ENCODE results near the gene C20orf202. TPM values are rescaled to one million over a fixed set of nuclear protein-coding genes. Genes with fewer than 3 reads are reported as not detected.
"Not testable (repeated sequence)": the region's sequence is repeated elsewhere in the genome, so short reads cannot be mapped to it uniquely, and the experiment has no call there.

The C20orf202 gene
- total RNA-seq, 1 donor: not detected

DNA sequence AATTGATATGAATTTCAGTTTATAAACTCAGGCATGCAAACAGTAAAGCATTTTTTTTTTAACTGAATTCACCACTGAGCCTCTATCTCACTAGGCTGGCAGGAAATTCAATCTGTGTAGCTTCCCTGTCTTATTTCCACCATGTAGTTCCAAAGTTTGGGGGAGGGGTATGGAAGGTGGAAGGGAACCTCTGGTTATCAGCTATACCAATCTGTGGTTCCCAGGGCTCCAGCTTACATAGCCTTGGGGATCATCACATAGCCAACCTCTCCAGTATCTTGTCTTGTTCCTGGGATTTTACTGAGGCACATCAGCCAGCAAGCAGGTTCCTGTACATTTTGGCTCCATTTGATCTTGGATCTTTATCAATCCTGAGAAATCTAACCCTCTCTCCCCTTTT, 38.2 kb downstream of the C20orf202 start:
- H3K27me3 ChIP-seq (ENCODE audit: insufficient read depth, low read length): peaks cover 23% of the 10 kb centered on the region

DNA sequence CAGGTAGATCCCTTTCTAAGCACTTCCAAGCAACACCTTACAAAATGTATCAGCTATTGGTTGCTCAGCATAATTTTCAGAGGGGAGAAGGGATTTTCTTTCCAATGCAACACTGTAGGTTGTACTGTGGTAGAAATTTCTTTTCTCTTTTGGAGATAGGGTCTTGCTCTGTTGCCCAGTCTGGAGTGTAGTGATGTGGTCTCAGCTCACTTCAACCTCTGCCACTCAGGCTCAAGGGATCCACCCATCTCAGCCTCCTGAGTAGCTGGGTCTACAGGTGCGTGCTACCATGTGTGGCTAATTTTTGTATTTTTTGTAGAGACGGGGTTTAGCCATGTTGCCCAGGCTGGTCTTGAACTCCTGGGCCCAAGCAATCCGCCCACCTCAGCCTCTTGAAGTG, 38.8 kb downstream of the C20orf202 start:
- H3K27me3 ChIP-seq (ENCODE audit: insufficient read depth, low read length): peaks cover 18% of the 10 kb centered on the region
- no peaks in the 10 kb centered on the region for H3K4me1 ChIP-seq (ENCODE audit: insufficient read depth, low read length)
- H3K9me3 ChIP-seq (ENCODE audit: low read depth, low read length): no peaks in the 10 kb centered on the region
- H3K4me3 ChIP-seq (ENCODE audit: low read length): no peak overlapping the region

More for the DNA sequence above, 38.2 kb downstream of the C20orf202 start:
- Histone ChIP-seq H3K9me3 (ENCODE audit: low read depth, low read length) (no peaks in the 10 kb centered on the region), H3K4me1 (ENCODE audit: insufficient read depth, low read length) (no peaks in the 10 kb centered on the region), H3K4me3 (ENCODE audit: low read length) (no peak overlapping the region)

DNA sequence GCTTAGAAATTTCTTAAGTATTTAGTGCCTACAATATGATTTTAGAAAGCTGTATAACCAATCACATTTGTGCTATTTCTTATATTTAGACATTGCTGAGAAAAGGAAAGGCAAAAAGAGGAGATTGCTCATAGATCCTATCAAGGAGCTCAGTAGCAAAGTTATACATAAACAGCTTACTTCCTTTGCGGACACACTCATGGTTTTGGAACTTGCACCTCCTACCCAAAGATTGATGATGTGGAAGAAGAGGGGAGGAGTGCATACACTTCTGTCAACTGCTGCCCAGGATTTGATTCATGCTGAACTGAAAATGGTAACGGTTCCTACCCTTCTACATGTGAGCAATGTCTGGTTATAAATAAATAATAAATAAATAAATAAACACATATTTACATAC, 39.3 kb downstream of the C20orf202 start:
- no peak overlapping the region for H3K4me3 ChIP-seq (ENCODE audit: low read length)
- no peaks in the 10 kb centered on the region for H3K9me3 ChIP-seq (ENCODE audit: low read depth, low read length)
- no peaks in the 10 kb centered on the region for H3K4me1 ChIP-seq (ENCODE audit: insufficient read depth, low read length)
- H3K27me3 ChIP-seq (ENCODE audit: insufficient read depth, low read length): peaks cover 14% of the 10 kb centered on the region

DNA sequence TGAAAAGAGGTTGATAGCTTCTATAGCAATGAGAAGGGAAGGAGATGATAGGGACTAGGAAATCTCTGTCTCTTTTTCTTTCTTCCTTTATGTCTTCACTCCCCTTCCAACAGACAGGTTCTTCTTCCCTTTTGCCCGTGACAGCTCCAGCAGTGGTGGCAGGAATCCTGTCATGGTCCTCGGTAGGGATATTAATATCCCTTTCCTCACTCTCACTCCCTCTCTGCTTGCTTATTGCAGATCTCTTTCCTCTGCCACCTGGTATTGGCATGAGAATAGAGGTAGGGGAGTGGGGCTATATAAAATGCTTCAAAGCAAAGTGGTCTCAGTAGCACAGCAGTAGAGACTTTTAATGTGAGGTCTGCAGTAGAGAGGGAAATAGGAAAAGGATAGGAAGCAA, 42.3 kb downstream of the C20orf202 start:
- H3K9me3 ChIP-seq (ENCODE audit: low read depth, low read length): no peaks in the 10 kb centered on the region
- no peaks in the 10 kb centered on the region for H3K4me1 ChIP-seq (ENCODE audit: insufficient read depth, low read length)
- H3K27me3 ChIP-seq (ENCODE audit: insufficient read depth, low read length): peaks cover 10% of the 10 kb centered on the region
- H3K4me3 ChIP-seq (ENCODE audit: low read length): no peak overlapping the region

DNA sequence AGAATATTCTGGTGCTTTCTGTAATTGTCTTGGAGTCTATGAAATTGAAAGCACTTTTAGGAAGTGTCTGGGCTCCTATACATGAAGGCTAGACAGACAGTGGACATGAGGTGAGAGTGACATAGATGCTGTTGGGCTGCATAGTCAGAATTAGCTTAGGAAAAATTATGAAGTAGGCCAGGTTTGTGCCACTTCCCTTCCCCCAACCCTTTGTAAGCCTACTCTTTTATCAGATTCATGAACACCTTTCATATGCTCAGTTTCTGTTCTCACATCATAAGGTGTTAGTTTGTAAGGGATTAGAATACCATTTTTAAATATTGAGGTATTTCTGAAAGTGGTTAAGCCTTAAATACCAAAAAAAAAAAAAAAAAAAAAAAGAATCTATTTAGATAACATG, 44.4 kb downstream of the C20orf202 start:
- Histone ChIP-seq H3K9me3 (ENCODE audit: low read depth, low read length) (no peaks in the 10 kb centered on the region), H3K4me3 (ENCODE audit: low read length) (no peak overlapping the region), H3K27me3 (ENCODE audit: insufficient read depth, low read length) (peaks cover 3% of the 10 kb centered on the region), H3K4me1 (ENCODE audit: insufficient read depth, low read length) (no peaks in the 10 kb centered on the region)

DNA sequence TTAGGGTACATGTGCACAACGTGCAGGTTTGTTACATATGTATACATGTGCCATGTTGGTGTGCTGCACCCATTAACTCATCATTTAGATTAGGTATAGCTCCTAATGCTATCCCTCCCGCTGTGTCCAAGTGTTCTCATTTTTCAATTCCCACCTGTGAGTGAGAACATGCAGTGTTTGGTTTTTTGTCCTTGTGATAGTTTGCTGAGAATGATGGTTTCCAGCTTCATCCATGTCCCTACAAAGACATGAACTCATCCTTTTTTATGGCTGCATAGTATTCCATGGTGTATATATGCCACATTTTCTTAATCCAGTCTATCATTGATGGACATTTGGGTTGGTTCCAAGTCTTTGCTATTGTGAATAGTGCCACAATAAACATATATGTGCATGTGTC, 47.0 kb downstream of the C20orf202 start:
- not testable (repeated sequence) for H3K27me3 ChIP-seq (ENCODE audit: insufficient read depth, low read length); H3K4me3 ChIP-seq (ENCODE audit: low read length); H3K4me1 ChIP-seq (ENCODE audit: insufficient read depth, low read length); H3K9me3 ChIP-seq (ENCODE audit: low read depth, low read length)

DNA sequence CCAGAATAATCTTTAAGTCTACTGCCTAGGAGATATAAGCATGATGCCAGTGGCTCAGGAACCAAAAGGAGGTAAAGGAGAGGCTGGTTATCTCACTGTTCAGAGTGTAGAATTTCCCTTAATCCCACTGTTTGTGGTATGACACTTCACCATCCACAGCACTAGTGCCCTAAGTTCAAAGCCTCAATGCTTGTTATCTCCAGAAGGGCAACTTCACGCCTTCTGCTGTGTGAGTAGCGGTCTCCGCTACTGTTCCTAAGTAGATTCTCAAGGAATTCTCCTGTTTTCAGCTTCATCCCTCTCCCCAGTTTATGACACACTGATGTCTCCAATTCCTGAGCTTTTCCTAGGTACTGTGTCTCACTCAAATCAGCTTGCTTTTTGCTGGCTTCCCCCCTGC, 49.2 kb downstream of the C20orf202 start:
- Histone ChIP-seq H3K9me3 (ENCODE audit: low read depth, low read length) (no peaks in the 10 kb centered on the region), H3K27me3 (ENCODE audit: insufficient read depth, low read length) (peaks cover 29% of the 10 kb centered on the region), H3K4me1 (ENCODE audit: insufficient read depth, low read length) (no peaks in the 10 kb centered on the region), H3K4me3 (ENCODE audit: low read length) (no peak overlapping the region)

DNA sequence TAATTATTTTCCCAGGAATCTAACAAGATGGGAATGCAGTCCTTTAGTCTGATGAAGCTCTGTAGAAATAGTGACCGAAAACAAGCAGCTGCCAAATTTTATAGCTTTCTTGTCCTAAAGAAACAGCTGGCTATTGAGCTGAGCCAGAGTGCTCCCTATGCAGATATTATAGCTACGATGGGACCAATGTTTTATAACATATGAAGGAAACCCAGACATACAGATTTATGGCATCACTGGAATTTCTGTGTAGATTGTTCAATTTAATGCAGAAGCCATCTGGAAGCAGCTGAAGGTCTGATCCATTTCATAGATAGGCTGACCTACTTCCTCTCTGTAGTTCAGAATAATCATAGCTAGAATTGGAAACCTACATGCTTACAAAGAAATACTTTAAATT, 51.0 kb downstream of the C20orf202 start:
- no peaks in the 10 kb centered on the region for H3K4me1 ChIP-seq (ENCODE audit: insufficient read depth, low read length)
- H3K27me3 ChIP-seq (ENCODE audit: insufficient read depth, low read length): peaks cover 38% of the 10 kb centered on the region
- no peaks in the 10 kb centered on the region for H3K9me3 ChIP-seq (ENCODE audit: low read depth, low read length)
- H3K4me3 ChIP-seq (ENCODE audit: low read length): no peak overlapping the region

DNA sequence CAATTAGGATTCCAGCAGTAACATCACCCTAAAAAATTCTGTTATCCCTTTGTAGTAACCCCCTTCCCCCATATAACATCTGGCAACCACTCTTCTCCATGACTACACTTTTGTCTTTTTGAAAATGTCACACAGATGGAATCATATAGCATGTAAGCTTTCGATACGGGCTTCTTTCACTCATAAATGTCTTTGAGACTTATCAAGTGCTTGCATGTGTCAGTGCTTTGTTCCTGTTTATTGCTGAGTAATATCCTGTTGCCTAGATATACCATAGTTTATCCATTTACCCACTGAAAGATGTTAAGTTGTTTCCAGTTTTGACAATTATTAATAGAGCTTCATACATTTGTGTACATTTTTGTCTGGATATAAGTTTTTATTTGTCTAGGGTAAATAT, 52.4 kb downstream of the C20orf202 start:
- Histone ChIP-seq H3K4me3 (ENCODE audit: low read length) (no peak overlapping the region), H3K4me1 (ENCODE audit: insufficient read depth, low read length) (no peaks in the 10 kb centered on the region), H3K9me3 (ENCODE audit: low read depth, low read length) (no peaks in the 10 kb centered on the region), H3K27me3 (ENCODE audit: insufficient read depth, low read length) (peaks cover 39% of the 10 kb centered on the region)

Other genes starting within 250 kb of the C20orf202 start
- gene RSPO4, start 201.1 kb upstream of the C20orf202 start, total RNA-seq: not detected
- 69.6 TPM for gene PSMF1, start 84.9 kb upstream of the C20orf202 start, total RNA-seq
- not detected for gene TMEM74B, start 18.5 kb upstream of the C20orf202 start, total RNA-seq
- 0.10 TPM for gene RAD21L1, start 22.6 kb downstream of the C20orf202 start, total RNA-seq
- 9.7 TPM for gene SNPH, start 62.8 kb downstream of the C20orf202 start, total RNA-seq
- gene SDCBP2, start 125.7 kb downstream of the C20orf202 start, total RNA-seq: 0.42 TPM
- gene FKBP1A, start 189.6 kb downstream of the C20orf202 start, total RNA-seq: 102 TPM

Data from mononuclear cell (primary cell).